WTC11 (cell line): Measurements from ENCODE around the gene EPN1. TPM values are rescaled to one million over a fixed set of nuclear protein-coding genes. Genes with fewer than 3 reads are reported as not detected.
A peak's percentile ranks its signal among the peaks of the same experiment; 100 is the strongest.

Source experiments
- CREM ChIP-seq: sonication (generic); formaldehyde crosslinking; IDR thresholded peaks from 2 replicates; pipeline ENCODE4 v1.8.1; 2022; ENCODE audit warnings: mild to moderate bottlenecking, missing genetic modification reagents, moderate library complexity
- ELF4 ChIP-seq: sonication (generic); formaldehyde crosslinking; IDR thresholded peaks from 2 replicates; pipeline ENCODE4 v1.8.1; 2022; ENCODE audit warnings: low read depth, mild to moderate bottlenecking, moderate library complexity, missing genetic modification reagents
- EMX1 ChIP-seq: fragments of 250-450 bp; sonication (Bioruptor Pico); IDR thresholded peaks from 2 replicates; pipeline ENCODE4 v1.8.0; 2021; ENCODE audit warnings: mild to moderate bottlenecking
- FOXP1 ChIP-seq: sonication (generic); formaldehyde crosslinking; IDR thresholded peaks from 2 replicates; pipeline ENCODE4 v1.8.0; 2022; ENCODE audit warnings: missing genetic modification reagents, mild to moderate bottlenecking, moderate library complexity, borderline replicate concordance
- HMGA2 ChIP-seq: fragments of 250-450 bp; sonication (Bioruptor Pico); IDR thresholded peaks from 2 replicates; pipeline ENCODE4 v1.4.0; 2021; ENCODE audit warnings: mild to moderate bottlenecking, moderate library complexity
- IRF2 ChIP-seq: sonication (generic); formaldehyde crosslinking; IDR thresholded peaks from 2 replicates; pipeline ENCODE4 v1.8.0; 2022; ENCODE audit warnings: low read depth, missing genetic modification reagents, borderline replicate concordance
- NR2C2 ChIP-seq: sonication (generic); formaldehyde crosslinking; IDR thresholded peaks from 2 replicates; pipeline ENCODE4 v1.8.0; 2022; ENCODE audit warnings: mild to moderate bottlenecking, missing genetic modification reagents
- RELA ChIP-seq: sonication (generic); formaldehyde crosslinking; IDR thresholded peaks from 2 replicates; pipeline ENCODE4 v1.8.1; 2022; ENCODE audit warnings: missing genetic modification reagents, mild to moderate bottlenecking, borderline replicate concordance
- TCF7 ChIP-seq: sonication (generic); formaldehyde crosslinking; IDR thresholded peaks from 2 replicates; pipeline ENCODE4 v1.8.0; 2022; ENCODE audit warnings: mild to moderate bottlenecking, low read depth, missing genetic modification reagents, moderate library complexity
- ZNF138 ChIP-seq: sonication (generic); formaldehyde crosslinking; conservative IDR thresholded peaks from 2 replicates; pipeline ENCODE4 v1.8.1; 2022; ENCODE audit warnings: mild to moderate bottlenecking, moderate library complexity, missing genetic modification reagents
- ZNF423 ChIP-seq: fragments of 250-450 bp; sonication (Bioruptor Pico); IDR thresholded peaks from 2 replicates; pipeline ENCODE4 v2.1.2; 2022; ENCODE audit warnings: mild to moderate bottlenecking, moderate library complexity
- total RNA-seq: library from RNA; stranded (reverse); gene quantifications from 3 replicates; pipeline ENCODE4 v1.2.3, GENCODE V29; 2021
- TF ChIP-seq, protein P1 (sequence below): sonication (generic); formaldehyde crosslinking; IDR thresholded peaks from 2 replicates; pipeline ENCODE4 v1.8.1; 2023; ENCODE audit warnings: mild to moderate bottlenecking, missing genetic modification reagents, moderate library complexity
- TF ChIP-seq, protein P2 (sequence below): sonication (generic); formaldehyde crosslinking; IDR thresholded peaks from 2 replicates; pipeline ENCODE4 v1.8.0; 2022; ENCODE audit warnings: mild to moderate bottlenecking, missing genetic modification reagents
- TF ChIP-seq, protein P3 (sequence below): fragments of 250-450 bp; sonication (Bioruptor Pico); IDR thresholded peaks from 2 replicates; pipeline ENCODE4 v1.9.0; 2021; ENCODE audit warnings: mild to moderate bottlenecking, borderline replicate concordance
- TF ChIP-seq, protein P4 (sequence below): fragments of 200-600 bp; IDR thresholded peaks from 2 replicates; pipeline ENCODE4 v1.8.0; 2022; ENCODE audit warnings: antibody characterized with exemption
- TF ChIP-seq, protein P5 (sequence below): sonication (generic); formaldehyde crosslinking; IDR thresholded peaks from 2 replicates; pipeline ENCODE4 v1.8.0; 2023; ENCODE audit warnings: mild to moderate bottlenecking, missing genetic modification reagents
- TF ChIP-seq, protein P6 (sequence below): fragments of 250-450 bp; sonication (Bioruptor Pico); IDR thresholded peaks from 2 replicates; pipeline ENCODE4 v1.8.0; 2021; ENCODE audit warnings: mild to moderate bottlenecking
- TF ChIP-seq, protein P7 (sequence below): sonication (generic); formaldehyde crosslinking; conservative IDR thresholded peaks from 2 replicates; pipeline ENCODE4 v1.8.1; 2023; ENCODE audit warnings: mild to moderate bottlenecking, low read depth, missing genetic modification reagents, moderate library complexity
- TF ChIP-seq, protein P8 (sequence below): sonication (generic); formaldehyde crosslinking; conservative IDR thresholded peaks from 2 replicates; pipeline ENCODE4 v1.8.1; 2022; ENCODE audit warnings: mild to moderate bottlenecking, missing genetic modification reagents
- TF ChIP-seq, protein P9 (sequence below): sonication (generic); formaldehyde crosslinking; IDR thresholded peaks from 2 replicates; pipeline ENCODE4 v1.8.0; 2023; ENCODE audit warnings: missing genetic modification reagents

Gene EPN1
- total RNA-seq, 1 experiment from 2014 or later, result 234 TPM

DNA sequence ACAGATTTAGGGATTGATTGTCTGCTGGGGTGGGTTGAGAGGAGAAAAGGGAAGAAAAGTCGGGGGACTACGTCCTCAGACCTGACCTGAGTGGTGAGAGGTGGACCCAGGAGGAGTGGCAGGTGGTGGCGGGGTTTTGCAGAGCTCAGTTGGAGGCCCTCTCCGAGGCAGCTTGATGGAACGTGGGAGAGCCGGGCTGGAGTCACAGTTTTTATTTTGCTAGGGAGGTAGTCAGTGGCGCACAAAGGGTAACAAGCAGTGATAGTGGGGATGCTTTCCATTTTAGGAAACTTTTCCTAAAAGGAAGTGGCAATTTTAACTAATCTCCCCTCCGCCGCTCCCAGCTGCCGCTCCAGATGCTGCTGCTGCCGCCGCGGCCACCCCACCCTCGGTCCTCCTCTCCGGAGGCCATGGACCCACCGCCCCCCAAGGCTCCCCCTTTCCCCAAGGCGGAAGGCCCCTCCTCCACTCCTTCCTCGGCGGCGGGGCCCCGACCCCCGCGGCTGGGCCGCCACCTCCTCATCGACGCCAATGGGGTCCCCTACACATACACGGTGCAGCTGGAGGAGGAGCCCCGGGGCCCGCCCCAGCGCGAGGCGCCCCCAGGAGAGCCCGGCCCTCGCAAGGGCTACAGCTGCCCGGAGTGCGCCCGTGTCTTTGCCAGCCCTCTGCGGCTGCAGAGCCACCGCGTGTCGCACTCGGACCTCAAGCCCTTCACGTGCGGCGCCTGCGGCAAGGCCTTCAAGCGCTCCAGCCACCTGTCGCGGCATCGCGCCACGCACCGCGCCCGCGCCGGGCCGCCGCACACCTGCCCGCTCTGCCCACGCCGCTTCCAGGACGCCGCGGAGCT, 32.6 kb upstream of the EPN1 start (continued):
- TF ChIP-seq, protein P1, sequence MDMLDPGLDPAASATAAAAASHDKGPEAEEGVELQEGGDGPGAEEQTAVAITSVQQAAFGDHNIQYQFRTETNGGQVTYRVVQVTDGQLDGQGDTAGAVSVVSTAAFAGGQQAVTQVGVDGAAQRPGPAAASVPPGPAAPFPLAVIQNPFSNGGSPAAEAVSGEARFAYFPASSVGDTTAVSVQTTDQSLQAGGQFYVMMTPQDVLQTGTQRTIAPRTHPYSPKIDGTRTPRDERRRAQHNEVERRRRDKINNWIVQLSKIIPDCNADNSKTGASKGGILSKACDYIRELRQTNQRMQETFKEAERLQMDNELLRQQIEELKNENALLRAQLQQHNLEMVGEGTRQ, result 0 out of 2 replicates have a peak, but pooled peaks have one; percentile 6
- TF ChIP-seq, protein P2, sequence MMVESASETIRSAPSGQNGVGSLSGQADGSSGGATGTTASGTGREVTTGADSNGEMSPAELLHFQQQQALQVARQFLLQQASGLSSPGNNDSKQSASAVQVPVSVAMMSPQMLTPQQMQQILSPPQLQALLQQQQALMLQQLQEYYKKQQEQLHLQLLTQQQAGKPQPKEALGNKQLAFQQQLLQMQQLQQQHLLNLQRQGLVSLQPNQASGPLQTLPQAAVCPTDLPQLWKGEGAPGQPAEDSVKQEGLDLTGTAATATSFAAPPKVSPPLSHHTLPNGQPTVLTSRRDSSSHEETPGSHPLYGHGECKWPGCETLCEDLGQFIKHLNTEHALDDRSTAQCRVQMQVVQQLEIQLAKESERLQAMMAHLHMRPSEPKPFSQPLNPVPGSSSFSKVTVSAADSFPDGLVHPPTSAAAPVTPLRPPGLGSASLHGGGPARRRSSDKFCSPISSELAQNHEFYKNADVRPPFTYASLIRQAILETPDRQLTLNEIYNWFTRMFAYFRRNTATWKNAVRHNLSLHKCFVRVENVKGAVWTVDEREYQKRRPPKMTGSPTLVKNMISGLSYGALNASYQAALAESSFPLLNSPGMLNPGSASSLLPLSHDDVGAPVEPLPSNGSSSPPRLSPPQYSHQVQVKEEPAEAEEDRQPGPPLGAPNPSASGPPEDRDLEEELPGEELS, result no peak
- TF ChIP-seq IRF2 (CRISPR knock-in tag) (no peak), HMGA2 (CRISPR knock-in tag) (no peak), TCF7 (no peak), RELA (peak; percentile 76; the same call in 1 of the 2 replicates), NR2C2 (CRISPR knock-in tag) (0 out of 2 replicates have a peak, but pooled peaks have one; percentile 43), ZNF423 (no peak), ZNF138 (no peak), CREM (CRISPR knock-in tag) (no peak), ELF4 (CRISPR knock-in tag) (no peak), EMX1 (CRISPR knock-in tag) (no peak), FOXP1 (CRISPR knock-in tag) (peak; percentile 81; the same call in 1 of the 2 replicates)
- TF ChIP-seq, protein P3, sequence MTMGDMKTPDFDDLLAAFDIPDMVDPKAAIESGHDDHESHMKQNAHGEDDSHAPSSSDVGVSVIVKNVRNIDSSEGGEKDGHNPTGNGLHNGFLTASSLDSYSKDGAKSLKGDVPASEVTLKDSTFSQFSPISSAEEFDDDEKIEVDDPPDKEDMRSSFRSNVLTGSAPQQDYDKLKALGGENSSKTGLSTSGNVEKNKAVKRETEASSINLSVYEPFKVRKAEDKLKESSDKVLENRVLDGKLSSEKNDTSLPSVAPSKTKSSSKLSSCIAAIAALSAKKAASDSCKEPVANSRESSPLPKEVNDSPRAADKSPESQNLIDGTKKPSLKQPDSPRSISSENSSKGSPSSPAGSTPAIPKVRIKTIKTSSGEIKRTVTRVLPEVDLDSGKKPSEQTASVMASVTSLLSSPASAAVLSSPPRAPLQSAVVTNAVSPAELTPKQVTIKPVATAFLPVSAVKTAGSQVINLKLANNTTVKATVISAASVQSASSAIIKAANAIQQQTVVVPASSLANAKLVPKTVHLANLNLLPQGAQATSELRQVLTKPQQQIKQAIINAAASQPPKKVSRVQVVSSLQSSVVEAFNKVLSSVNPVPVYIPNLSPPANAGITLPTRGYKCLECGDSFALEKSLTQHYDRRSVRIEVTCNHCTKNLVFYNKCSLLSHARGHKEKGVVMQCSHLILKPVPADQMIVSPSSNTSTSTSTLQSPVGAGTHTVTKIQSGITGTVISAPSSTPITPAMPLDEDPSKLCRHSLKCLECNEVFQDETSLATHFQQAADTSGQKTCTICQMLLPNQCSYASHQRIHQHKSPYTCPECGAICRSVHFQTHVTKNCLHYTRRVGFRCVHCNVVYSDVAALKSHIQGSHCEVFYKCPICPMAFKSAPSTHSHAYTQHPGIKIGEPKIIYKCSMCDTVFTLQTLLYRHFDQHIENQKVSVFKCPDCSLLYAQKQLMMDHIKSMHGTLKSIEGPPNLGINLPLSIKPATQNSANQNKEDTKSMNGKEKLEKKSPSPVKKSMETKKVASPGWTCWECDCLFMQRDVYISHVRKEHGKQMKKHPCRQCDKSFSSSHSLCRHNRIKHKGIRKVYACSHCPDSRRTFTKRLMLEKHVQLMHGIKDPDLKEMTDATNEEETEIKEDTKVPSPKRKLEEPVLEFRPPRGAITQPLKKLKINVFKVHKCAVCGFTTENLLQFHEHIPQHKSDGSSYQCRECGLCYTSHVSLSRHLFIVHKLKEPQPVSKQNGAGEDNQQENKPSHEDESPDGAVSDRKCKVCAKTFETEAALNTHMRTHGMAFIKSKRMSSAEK (CRISPR knock-in tag), result no peak
- TF ChIP-seq, protein P4, sequence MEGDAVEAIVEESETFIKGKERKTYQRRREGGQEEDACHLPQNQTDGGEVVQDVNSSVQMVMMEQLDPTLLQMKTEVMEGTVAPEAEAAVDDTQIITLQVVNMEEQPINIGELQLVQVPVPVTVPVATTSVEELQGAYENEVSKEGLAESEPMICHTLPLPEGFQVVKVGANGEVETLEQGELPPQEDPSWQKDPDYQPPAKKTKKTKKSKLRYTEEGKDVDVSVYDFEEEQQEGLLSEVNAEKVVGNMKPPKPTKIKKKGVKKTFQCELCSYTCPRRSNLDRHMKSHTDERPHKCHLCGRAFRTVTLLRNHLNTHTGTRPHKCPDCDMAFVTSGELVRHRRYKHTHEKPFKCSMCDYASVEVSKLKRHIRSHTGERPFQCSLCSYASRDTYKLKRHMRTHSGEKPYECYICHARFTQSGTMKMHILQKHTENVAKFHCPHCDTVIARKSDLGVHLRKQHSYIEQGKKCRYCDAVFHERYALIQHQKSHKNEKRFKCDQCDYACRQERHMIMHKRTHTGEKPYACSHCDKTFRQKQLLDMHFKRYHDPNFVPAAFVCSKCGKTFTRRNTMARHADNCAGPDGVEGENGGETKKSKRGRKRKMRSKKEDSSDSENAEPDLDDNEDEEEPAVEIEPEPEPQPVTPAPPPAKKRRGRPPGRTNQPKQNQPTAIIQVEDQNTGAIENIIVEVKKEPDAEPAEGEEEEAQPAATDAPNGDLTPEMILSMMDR, result no peak
- TF ChIP-seq, protein P5, sequence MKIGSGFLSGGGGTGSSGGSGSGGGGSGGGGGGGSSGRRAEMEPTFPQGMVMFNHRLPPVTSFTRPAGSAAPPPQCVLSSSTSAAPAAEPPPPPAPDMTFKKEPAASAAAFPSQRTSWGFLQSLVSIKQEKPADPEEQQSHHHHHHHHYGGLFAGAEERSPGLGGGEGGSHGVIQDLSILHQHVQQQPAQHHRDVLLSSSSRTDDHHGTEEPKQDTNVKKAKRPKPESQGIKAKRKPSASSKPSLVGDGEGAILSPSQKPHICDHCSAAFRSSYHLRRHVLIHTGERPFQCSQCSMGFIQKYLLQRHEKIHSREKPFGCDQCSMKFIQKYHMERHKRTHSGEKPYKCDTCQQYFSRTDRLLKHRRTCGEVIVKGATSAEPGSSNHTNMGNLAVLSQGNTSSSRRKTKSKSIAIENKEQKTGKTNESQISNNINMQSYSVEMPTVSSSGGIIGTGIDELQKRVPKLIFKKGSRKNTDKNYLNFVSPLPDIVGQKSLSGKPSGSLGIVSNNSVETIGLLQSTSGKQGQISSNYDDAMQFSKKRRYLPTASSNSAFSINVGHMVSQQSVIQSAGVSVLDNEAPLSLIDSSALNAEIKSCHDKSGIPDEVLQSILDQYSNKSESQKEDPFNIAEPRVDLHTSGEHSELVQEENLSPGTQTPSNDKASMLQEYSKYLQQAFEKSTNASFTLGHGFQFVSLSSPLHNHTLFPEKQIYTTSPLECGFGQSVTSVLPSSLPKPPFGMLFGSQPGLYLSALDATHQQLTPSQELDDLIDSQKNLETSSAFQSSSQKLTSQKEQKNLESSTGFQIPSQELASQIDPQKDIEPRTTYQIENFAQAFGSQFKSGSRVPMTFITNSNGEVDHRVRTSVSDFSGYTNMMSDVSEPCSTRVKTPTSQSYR, result 0 out of 2 replicates have a peak, but pooled peaks have one; percentile 35
- TF ChIP-seq, protein P6, sequence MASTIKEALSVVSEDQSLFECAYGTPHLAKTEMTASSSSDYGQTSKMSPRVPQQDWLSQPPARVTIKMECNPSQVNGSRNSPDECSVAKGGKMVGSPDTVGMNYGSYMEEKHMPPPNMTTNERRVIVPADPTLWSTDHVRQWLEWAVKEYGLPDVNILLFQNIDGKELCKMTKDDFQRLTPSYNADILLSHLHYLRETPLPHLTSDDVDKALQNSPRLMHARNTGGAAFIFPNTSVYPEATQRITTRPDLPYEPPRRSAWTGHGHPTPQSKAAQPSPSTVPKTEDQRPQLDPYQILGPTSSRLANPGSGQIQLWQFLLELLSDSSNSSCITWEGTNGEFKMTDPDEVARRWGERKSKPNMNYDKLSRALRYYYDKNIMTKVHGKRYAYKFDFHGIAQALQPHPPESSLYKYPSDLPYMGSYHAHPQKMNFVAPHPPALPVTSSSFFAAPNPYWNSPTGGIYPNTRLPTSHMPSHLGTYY (CRISPR knock-in tag), result 0 out of 2 replicates have a peak, but pooled peaks have one; percentile 10
- TF ChIP-seq, protein P7, sequence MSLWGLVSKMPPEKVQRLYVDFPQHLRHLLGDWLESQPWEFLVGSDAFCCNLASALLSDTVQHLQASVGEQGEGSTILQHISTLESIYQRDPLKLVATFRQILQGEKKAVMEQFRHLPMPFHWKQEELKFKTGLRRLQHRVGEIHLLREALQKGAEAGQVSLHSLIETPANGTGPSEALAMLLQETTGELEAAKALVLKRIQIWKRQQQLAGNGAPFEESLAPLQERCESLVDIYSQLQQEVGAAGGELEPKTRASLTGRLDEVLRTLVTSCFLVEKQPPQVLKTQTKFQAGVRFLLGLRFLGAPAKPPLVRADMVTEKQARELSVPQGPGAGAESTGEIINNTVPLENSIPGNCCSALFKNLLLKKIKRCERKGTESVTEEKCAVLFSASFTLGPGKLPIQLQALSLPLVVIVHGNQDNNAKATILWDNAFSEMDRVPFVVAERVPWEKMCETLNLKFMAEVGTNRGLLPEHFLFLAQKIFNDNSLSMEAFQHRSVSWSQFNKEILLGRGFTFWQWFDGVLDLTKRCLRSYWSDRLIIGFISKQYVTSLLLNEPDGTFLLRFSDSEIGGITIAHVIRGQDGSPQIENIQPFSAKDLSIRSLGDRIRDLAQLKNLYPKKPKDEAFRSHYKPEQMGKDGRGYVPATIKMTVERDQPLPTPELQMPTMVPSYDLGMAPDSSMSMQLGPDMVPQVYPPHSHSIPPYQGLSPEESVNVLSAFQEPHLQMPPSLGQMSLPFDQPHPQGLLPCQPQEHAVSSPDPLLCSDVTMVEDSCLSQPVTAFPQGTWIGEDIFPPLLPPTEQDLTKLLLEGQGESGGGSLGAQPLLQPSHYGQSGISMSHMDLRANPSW (CRISPR knock-in tag), result no peak
- TF ChIP-seq, protein P8, sequence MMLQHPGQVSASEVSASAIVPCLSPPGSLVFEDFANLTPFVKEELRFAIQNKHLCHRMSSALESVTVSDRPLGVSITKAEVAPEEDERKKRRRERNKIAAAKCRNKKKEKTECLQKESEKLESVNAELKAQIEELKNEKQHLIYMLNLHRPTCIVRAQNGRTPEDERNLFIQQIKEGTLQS, result no peak
- TF ChIP-seq, protein P9, sequence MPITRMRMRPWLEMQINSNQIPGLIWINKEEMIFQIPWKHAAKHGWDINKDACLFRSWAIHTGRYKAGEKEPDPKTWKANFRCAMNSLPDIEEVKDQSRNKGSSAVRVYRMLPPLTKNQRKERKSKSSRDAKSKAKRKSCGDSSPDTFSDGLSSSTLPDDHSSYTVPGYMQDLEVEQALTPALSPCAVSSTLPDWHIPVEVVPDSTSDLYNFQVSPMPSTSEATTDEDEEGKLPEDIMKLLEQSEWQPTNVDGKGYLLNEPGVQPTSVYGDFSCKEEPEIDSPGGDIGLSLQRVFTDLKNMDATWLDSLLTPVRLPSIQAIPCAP (CRISPR knock-in tag), result 0 out of 2 replicates have a peak, but pooled peaks have one; percentile 14
